Neuronal stem cell (in vitro differentiated cells): ENCODE measurements around the gene PEX14.

Experiments used
- DNase-seq: peaks from one replicate; pipeline ENCODE4 v3.0.0-alpha.2; 2013; ENCODE audit warnings: low spot score
- H2AFZ ChIP-seq: one replicate; pipeline ENCODE4 v1.6.1; 2013; ENCODE audit warnings: mild to moderate bottlenecking, low read length, inconsistent platforms
- H2AK5ac ChIP-seq: 2 replicates; pipeline ENCODE4 v1.6.1; 2013; ENCODE audit warnings: low read depth, mild to moderate bottlenecking, inconsistent platforms, low read length, moderate library complexity, mixed read lengths
- H2BK120ac ChIP-seq: 2 replicates; pipeline ENCODE4 v1.6.1; 2013; ENCODE audit warnings: low read depth, mild to moderate bottlenecking, inconsistent platforms, low read length, moderate library complexity, mixed read lengths
- H2BK12ac ChIP-seq: one replicate; pipeline ENCODE4 v1.6.1; 2013; ENCODE audit warnings: low read length, inconsistent platforms
- H2BK15ac ChIP-seq: 2 replicates; pipeline ENCODE4 v1.6.1; 2013; ENCODE audit warnings: mild to moderate bottlenecking, low read length, inconsistent platforms, mixed read lengths
- H2BK5ac ChIP-seq: one replicate; pipeline ENCODE4 v1.6.1; 2013; ENCODE audit warnings: inconsistent platforms, mild to moderate bottlenecking, low read length, moderate library complexity
- H3K14ac ChIP-seq: one replicate; pipeline ENCODE4 v1.6.1; 2013; ENCODE audit warnings: low read length, inconsistent platforms
- H3K18ac ChIP-seq: 2 replicates; pipeline ENCODE4 v1.6.1; 2013; ENCODE audit warnings: low read length, inconsistent platforms
- H3K23ac ChIP-seq: 2 replicates; pipeline ENCODE4 v1.6.1; 2013; ENCODE audit warnings: low read depth, mild to moderate bottlenecking, mixed read lengths, low read length, inconsistent platforms; ENCODE audit not compliant: poor library complexity
- H3K27ac ChIP-seq: replicated peaks from 3 replicates; pipeline ENCODE4 v1.5.1; 2013; ENCODE audit warnings: low read length, inconsistent platforms
- H3K27me3 ChIP-seq, 3 experiments: 2 replicates each; pipeline ENCODE4 v1.6.1; 2013; ENCODE audit warnings: low read length in 3 of 3, mild to moderate bottlenecking in 2 of 3, inconsistent platforms in 1 of 3, low read depth in 1 of 3, mixed read lengths in 1 of 3, moderate library complexity in 1 of 3; ENCODE audit not compliant: control insufficient read depth in 3 of 3, insufficient read depth in 3 of 3
- H3K36me3 ChIP-seq, 2 donors: replicated peaks in 1 of 2; 2 replicates each; pipeline ENCODE4 v1.6.1; 2013; ENCODE audit warnings: low read length in 2 of 2; ENCODE audit not compliant: control insufficient read depth in 2 of 2, insufficient read depth in 2 of 2
- H3K4ac ChIP-seq: 2 replicates; pipeline ENCODE4 v1.6.1; 2013; ENCODE audit warnings: inconsistent platforms, mild to moderate bottlenecking, low read length, moderate library complexity
- H3K4me1 ChIP-seq, 2 donors: 1 replicate in 1 of 2; 2 replicates in 1 of 2; pipeline ENCODE4 v1.6.1; 2013; ENCODE audit warnings: low read length in 2 of 2, low read depth in 1 of 2; ENCODE audit not compliant: control insufficient read depth in 2 of 2, insufficient read depth in 1 of 2
- H3K4me2 ChIP-seq: one replicate; pipeline ENCODE4 v1.6.1; 2013; ENCODE audit warnings: mild to moderate bottlenecking, low read length, inconsistent platforms; ENCODE audit not compliant: insufficient read depth, poor library complexity, severe bottlenecking
- H3K4me3 ChIP-seq, 2 donors: 2 replicates each; pipeline ENCODE4 v1.5.1; 2013; ENCODE audit warnings: low read length in 2 of 2, mild to moderate bottlenecking in 2 of 2, inconsistent platforms in 1 of 2, moderate library complexity in 1 of 2
- H3K79me1 ChIP-seq: one replicate; pipeline ENCODE4 v1.6.1; 2013; ENCODE audit warnings: low read depth, mild to moderate bottlenecking, inconsistent platforms, low read length, moderate library complexity
- H3K9ac ChIP-seq: one replicate; pipeline ENCODE4 v1.6.1; 2013; ENCODE audit warnings: mild to moderate bottlenecking, low read depth, low read length, inconsistent platforms; ENCODE audit not compliant: poor library complexity
- H3K9me3 ChIP-seq, 2 donors: replicated peaks in 1 of 2; 2 replicates each; pipeline versions ENCODE3 to v1.6.1; 2013; ENCODE audit warnings: low read length in 2 of 2, mild to moderate bottlenecking in 2 of 2, inconsistent platforms in 1 of 2, low read depth in 1 of 2, mixed read lengths in 1 of 2, moderate library complexity in 1 of 2; ENCODE audit not compliant: control insufficient read depth in 2 of 2, insufficient read depth in 1 of 2
- H4K8ac ChIP-seq: one replicate; pipeline ENCODE4 v1.6.1; 2013; ENCODE audit warnings: low read depth, mild to moderate bottlenecking, inconsistent platforms, low read length, moderate library complexity
- H4K91ac ChIP-seq: one replicate; pipeline ENCODE4 v1.6.1; 2013; ENCODE audit warnings: low read length, low read depth, mild to moderate bottlenecking, inconsistent platforms; ENCODE audit not compliant: poor library complexity
- WGBS, 2 donors: extraction: QIAGEN DNeasy Blood & Tissue Kit; methylation state at CpG; one replicate each; pipeline ENCODE4 v1.1.7; 2013; ENCODE audit warnings: missing lambda C conversion rate in 2 of 2, mixed read lengths in 1 of 2; ENCODE audit not compliant: insufficient read length in 2 of 2, insufficient replicate concordance in 1 of 2; ENCODE audit errors: extremely low coverage in 2 of 2; 5-methylcytosine and 5-hydroxymethylcytosine counted together

PEX14 gene

GRCh38 chr1:10470043-10470442 lies 4.7 kb upstream of the PEX14 start:
- H3K4me1 ChIP-seq = peaks cover 1 to 7% of the 10 kb centered on the region in 2 donors
- no peaks in the 10 kb centered on the region for H3K79me1 ChIP-seq
- H3K14ac ChIP-seq = no peak overlapping the region
- no peak overlapping the region for H2BK5ac ChIP-seq
- no peak overlapping the region for H4K8ac ChIP-seq
- H3K4ac ChIP-seq = no peak overlapping the region
- no peak overlapping the region for H3K4me2 ChIP-seq
- H4K91ac ChIP-seq = no peak overlapping the region
- WGBS, 2 donors = no CpG with 5 or more reads among the region's 4 CpGs
- no peak overlapping the region for H2BK15ac ChIP-seq
- no peak for DNase-seq
- no peak overlapping the region for H3K27ac ChIP-seq
- H3K9me3 ChIP-seq = no peaks in the 10 kb centered on the region
- no peak overlapping the region for H3K4me3 ChIP-seq
- peaks cover 22 to 42% of the 10 kb centered on the region in 2 donors for H3K36me3 ChIP-seq
- H3K27me3 ChIP-seq = no peaks in the 10 kb centered on the region
- H2BK120ac ChIP-seq = no peak overlapping the region
- H2AK5ac ChIP-seq = no peak overlapping the region
- H3K18ac ChIP-seq = no peak overlapping the region
- no peak overlapping the region for H3K9ac ChIP-seq
- no peak overlapping the region for H2BK12ac ChIP-seq
- no peak overlapping the region for H3K23ac ChIP-seq
- H2AFZ ChIP-seq = no peak overlapping the region

GRCh38 chr1:10471411-10472219 lies 3.1 kb upstream of the PEX14 start:
- Histone ChIP-seq H2BK15ac (no peak overlapping the region), H3K4ac (no peak overlapping the region), H3K27ac (peak overlapping the region; percentile 59), H3K4me2 (peak overlapping the region; percentile 65), H4K91ac (no peak overlapping the region), H3K4me3 (peak overlapping the region; percentile 80 to 90), H2BK120ac (no peak overlapping the region), H3K36me3 (peaks cover 19 to 26% of the 10 kb centered on the region in 2 donors), H4K8ac (no peak overlapping the region), H3K79me1 (no peaks in the 10 kb centered on the region), H3K23ac (no peak overlapping the region), H3K9me3 (no peaks in the 10 kb centered on the region), H3K18ac (peak overlapping the region; percentile 94), H3K9ac (peak overlapping the region; percentile 84), H3K4me1 (peaks cover 1 to 16% of the 10 kb centered on the region in 2 donors), H3K27me3 (no peaks in the 10 kb centered on the region), H2AFZ (peak overlapping the region; percentile 97), H2BK5ac (peak overlapping the region; percentile 26), H3K14ac (peak overlapping the region; percentile 42), H2BK12ac (no peak overlapping the region), H2AK5ac (peak overlapping the region; percentile 16)
- DNase-seq = no peak
- WGBS, 2 donors = no CpG with 5 or more reads among the region's 23 CpGs

GRCh38 chr1:10472220-10473144 lies 2.3 kb upstream of the PEX14 start, which contains the start of gene DFFA:
Gene DFFA, minus strand, starts transcription at chr1:10472529. Its CDS starts 71 bp downstream, at chr1:10472458.
- H3K27ac ChIP-seq = peak within 1 kb of the TSS; percentile 59
- no peak within 1 kb of the TSS for H2BK12ac ChIP-seq

More at GRCh38 chr1:10472220-10473144, 2.3 kb upstream of the PEX14 start, which contains the start of gene DFFA:
- no peaks in the 10 kb centered on the region for H3K9me3 ChIP-seq
- peak within 1 kb of the TSS; percentile 84 for H3K9ac ChIP-seq
- peak within 1 kb of the TSS; percentile 97 for H2AFZ ChIP-seq
- H3K18ac ChIP-seq = peak within 1 kb of the TSS; percentile 94
- peak within 1 kb of the TSS; percentile 80 to 90 for H3K4me3 ChIP-seq
- no peak within 1 kb of the TSS for H4K8ac ChIP-seq
- peak within 1 kb of the TSS; percentile 42 for H3K14ac ChIP-seq
- peak; percentile 92 for DNase-seq
- no peaks in the 10 kb centered on the region for H3K27me3 ChIP-seq
- H2BK15ac ChIP-seq = no peak within 1 kb of the TSS
- H3K4ac ChIP-seq = no peak within 1 kb of the TSS
- H2BK120ac ChIP-seq = no peak within 1 kb of the TSS
- peaks cover 16 to 22% of the 10 kb centered on the region in 2 donors for H3K36me3 ChIP-seq
- H2AK5ac ChIP-seq = peak within 1 kb of the TSS; percentile 16
- no peak within 1 kb of the TSS for H4K91ac ChIP-seq
- peak within 1 kb of the TSS; percentile 65 for H3K4me2 ChIP-seq
- no peaks in the 10 kb centered on the region for H3K79me1 ChIP-seq
- H3K4me1 ChIP-seq = peaks cover 1 to 16% of the 10 kb centered on the region in 2 donors
- WGBS, 2 donors = no CpG with 5 or more reads among the region's 59 CpGs
- H3K23ac ChIP-seq = peak within 1 kb of the TSS; percentile 38
- peak within 1 kb of the TSS; percentile 26 for H2BK5ac ChIP-seq
